ENCODE results near the gene IQCF5.

DNA sequence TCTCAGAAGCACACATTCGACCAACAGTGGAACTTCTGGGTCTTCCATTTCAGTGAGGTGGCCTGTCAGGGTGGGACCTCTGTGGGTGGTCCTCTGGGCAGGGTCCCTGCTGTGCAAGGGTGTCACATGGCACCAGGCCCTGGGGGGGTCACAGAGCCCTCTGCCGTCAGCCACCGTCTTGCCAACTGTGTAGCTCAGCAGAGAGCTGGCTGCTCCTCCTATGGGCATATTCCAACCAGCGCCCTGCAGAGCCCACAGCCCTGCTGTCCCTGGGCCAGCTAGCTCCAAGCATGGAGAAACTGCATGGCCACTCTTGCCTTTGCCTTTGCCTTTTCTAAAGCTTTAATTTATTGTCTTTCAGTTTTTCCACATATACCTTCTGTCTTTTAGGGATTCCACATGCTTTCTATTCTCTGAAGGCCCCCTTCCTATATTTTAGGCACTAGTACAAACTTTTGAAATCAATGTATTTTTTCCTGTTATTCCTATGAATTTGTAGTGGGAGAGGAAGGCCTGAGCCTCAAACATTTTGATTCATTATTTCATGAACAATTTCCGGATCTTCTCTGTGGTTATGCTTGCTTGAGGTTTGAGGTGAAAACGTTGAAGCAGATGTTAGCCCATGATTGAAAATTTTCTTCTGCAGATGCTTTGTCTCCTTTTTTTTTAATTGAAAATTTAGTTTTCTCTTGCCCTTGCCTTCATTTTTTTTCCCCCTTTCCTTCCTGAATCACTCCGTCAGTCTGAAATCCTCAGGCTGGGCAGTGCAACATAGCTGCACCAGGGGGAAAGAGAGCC, 16.0 kb upstream of the IQCF5 start:
- TF ChIP-seq, protein P1, sequence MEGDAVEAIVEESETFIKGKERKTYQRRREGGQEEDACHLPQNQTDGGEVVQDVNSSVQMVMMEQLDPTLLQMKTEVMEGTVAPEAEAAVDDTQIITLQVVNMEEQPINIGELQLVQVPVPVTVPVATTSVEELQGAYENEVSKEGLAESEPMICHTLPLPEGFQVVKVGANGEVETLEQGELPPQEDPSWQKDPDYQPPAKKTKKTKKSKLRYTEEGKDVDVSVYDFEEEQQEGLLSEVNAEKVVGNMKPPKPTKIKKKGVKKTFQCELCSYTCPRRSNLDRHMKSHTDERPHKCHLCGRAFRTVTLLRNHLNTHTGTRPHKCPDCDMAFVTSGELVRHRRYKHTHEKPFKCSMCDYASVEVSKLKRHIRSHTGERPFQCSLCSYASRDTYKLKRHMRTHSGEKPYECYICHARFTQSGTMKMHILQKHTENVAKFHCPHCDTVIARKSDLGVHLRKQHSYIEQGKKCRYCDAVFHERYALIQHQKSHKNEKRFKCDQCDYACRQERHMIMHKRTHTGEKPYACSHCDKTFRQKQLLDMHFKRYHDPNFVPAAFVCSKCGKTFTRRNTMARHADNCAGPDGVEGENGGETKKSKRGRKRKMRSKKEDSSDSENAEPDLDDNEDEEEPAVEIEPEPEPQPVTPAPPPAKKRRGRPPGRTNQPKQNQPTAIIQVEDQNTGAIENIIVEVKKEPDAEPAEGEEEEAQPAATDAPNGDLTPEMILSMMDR (IDR thresholded peaks at IDR 0.05; ENCODE audit: insufficient read depth, low read depth, low read length): no peak
- TF ChIP-seq EZH2 (IDR thresholded peaks at IDR 0.05; ENCODE audit: insufficient read depth, low read length): no peak
